ENCODE results near the gene FXR2.

The FXR2 gene

GRCh38 chr17:7544911-7545310, 69.8 kb downstream of the FXR2 start:
- no peak for DNase-seq
